GM23338 (cell line): Measurements from ENCODE around the gene CSAG1.
"Not testable (repeated sequence)": the region's sequence is repeated elsewhere in the genome, so short reads cannot be mapped to it uniquely, and the experiment has no call there.

ENCODE experiments used
- EZH2phosphoT487 ChIP-seq: fragments of 200-600 bp; sonication (generic); IDR thresholded peaks from one replicate; pipeline ENCODE4 v1.8.1; 2018; ENCODE audit warnings: antibody characterized with exemption; ENCODE audit not compliant: unreplicated experiment
- POLR2AphosphoS5 ChIP-seq: IDR thresholded peaks from 2 replicates; pipeline ENCODE4 v1.6.1; 2016; ENCODE audit warnings: antibody characterized with exemption, low read depth
- TF ChIP-seq, protein P1 (sequence below), 2 experiments: fragments of 200-600 bp in 1 of 2; sonication (generic) in 1 of 2; conservative IDR thresholded peaks; 2 replicates each; pipeline versions ENCODE4 v1.5.1 to v1.6.1; 2016 to 2017; ENCODE audit warnings: antibody characterized with exemption in 2 of 2, low read depth in 2 of 2, mild to moderate bottlenecking in 2 of 2, moderate library complexity in 1 of 2
- TF ChIP-seq, protein P2 (sequence below): IDR thresholded peaks from one replicate; pipeline ENCODE4 v1.6.1; 2018; ENCODE audit warnings: antibody characterized with exemption; ENCODE audit not compliant: unreplicated experiment

- TF ChIP-seq EZH2phosphoT487, POLR2AphosphoS5: not testable (repeated sequence)
- TF ChIP-seq, protein P1, sequence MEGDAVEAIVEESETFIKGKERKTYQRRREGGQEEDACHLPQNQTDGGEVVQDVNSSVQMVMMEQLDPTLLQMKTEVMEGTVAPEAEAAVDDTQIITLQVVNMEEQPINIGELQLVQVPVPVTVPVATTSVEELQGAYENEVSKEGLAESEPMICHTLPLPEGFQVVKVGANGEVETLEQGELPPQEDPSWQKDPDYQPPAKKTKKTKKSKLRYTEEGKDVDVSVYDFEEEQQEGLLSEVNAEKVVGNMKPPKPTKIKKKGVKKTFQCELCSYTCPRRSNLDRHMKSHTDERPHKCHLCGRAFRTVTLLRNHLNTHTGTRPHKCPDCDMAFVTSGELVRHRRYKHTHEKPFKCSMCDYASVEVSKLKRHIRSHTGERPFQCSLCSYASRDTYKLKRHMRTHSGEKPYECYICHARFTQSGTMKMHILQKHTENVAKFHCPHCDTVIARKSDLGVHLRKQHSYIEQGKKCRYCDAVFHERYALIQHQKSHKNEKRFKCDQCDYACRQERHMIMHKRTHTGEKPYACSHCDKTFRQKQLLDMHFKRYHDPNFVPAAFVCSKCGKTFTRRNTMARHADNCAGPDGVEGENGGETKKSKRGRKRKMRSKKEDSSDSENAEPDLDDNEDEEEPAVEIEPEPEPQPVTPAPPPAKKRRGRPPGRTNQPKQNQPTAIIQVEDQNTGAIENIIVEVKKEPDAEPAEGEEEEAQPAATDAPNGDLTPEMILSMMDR (conservative IDR thresholded peaks at IDR 0.05; ENCODE audit: low read depth in 2 of 2) = not testable (repeated sequence)
- TF ChIP-seq, protein P2, sequence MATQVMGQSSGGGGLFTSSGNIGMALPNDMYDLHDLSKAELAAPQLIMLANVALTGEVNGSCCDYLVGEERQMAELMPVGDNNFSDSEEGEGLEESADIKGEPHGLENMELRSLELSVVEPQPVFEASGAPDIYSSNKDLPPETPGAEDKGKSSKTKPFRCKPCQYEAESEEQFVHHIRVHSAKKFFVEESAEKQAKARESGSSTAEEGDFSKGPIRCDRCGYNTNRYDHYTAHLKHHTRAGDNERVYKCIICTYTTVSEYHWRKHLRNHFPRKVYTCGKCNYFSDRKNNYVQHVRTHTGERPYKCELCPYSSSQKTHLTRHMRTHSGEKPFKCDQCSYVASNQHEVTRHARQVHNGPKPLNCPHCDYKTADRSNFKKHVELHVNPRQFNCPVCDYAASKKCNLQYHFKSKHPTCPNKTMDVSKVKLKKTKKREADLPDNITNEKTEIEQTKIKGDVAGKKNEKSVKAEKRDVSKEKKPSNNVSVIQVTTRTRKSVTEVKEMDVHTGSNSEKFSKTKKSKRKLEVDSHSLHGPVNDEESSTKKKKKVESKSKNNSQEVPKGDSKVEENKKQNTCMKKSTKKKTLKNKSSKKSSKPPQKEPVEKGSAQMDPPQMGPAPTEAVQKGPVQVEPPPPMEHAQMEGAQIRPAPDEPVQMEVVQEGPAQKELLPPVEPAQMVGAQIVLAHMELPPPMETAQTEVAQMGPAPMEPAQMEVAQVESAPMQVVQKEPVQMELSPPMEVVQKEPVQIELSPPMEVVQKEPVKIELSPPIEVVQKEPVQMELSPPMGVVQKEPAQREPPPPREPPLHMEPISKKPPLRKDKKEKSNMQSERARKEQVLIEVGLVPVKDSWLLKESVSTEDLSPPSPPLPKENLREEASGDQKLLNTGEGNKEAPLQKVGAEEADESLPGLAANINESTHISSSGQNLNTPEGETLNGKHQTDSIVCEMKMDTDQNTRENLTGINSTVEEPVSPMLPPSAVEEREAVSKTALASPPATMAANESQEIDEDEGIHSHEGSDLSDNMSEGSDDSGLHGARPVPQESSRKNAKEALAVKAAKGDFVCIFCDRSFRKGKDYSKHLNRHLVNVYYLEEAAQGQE = not testable (repeated sequence)
These were observed 33.1 kb downstream of the CSAG1 start for GRCh38 chrX:152700390-152700789.
